Uterus (tissue), 2 donors: ENCODE measurements around the gene RALGPS2.

Experiments
- CTCF ChIP-seq, 4 experiments: fragments of 200-600 bp in 2 of 4; fragments of 450-650 bp in 2 of 4; sonication (generic) in 2 of 4; IDR thresholded peaks; one replicate each; pipeline ENCODE4 v1.5.1; 2016 to 2019; ENCODE audit warnings: antibody characterized with exemption in 4 of 4, mild to moderate bottlenecking in 2 of 4, moderate library complexity in 1 of 4
- POLR2A ChIP-seq, 2 donors: fragments of 450-650 bp; IDR thresholded peaks; one replicate each; pipeline ENCODE4 v1.6.1; 2016; ENCODE audit warnings: antibody characterized with exemption in 2 of 2, mild to moderate bottlenecking in 1 of 2, moderate library complexity in 1 of 2

- no peak for TF ChIP-seq CTCF (IDR thresholded peaks at IDR 0.05)
- no peak for TF ChIP-seq POLR2A (IDR thresholded peaks at IDR 0.05)
Measured at GRCh38 chr1:178923512-178923911, 198.5 kb downstream of the RALGPS2 start.
